Activated CD8-positive, alpha-beta memory T cell treated with anti-CD3 and anti-CD28 coated beads, Interleukin-2, amount 50 U/mL, for 1 hour (primary cell): Measurements from ENCODE around the gene PPP1R9B.

Experiments
- DNase-seq: peaks from one replicate; pipeline ENCODE4 v3.0.0-alpha.2; 2020; ENCODE audit errors: extremely low read depth

PPP1R9B gene

GRCh38 chr17:50125420-50125997 is 25.0 kb downstream of the PPP1R9B start:
- DNase-seq = no peak

DNA sequence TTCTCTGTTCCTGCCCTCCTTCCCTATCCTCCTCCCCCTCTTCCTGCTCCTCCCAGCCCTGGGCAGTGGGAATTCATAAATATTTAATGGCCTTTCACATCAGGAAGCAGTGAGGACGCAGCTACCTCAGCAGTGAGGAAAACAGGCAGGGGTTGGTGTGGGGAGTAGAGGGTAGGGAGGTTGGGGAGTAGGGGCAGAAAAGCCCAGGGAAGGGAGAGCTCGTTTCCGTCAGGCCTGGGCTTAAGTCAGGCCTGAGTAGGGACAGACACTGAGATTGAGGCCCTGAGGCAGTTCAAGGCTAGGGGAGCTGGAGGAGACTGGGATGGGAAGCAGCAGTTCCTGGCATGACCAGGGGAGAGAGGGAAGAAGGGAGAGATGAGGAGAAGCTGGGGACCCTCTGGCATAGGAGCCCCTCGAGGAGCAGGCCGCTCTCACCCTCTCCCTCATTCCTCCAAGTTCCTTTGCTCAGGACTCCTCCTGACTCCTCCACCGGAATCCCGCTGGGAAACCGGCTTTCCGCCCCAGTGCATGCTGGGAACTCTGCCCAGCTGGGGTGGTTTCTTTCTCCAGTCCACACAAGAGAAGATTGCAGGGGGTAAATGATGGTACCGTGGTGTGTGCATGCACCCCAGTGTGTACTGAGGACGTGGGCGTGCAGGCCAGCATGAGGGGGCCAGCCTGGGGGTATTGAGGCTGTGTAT is 26.7 kb downstream of the PPP1R9B start:
- DNase-seq = no peak

DNA sequence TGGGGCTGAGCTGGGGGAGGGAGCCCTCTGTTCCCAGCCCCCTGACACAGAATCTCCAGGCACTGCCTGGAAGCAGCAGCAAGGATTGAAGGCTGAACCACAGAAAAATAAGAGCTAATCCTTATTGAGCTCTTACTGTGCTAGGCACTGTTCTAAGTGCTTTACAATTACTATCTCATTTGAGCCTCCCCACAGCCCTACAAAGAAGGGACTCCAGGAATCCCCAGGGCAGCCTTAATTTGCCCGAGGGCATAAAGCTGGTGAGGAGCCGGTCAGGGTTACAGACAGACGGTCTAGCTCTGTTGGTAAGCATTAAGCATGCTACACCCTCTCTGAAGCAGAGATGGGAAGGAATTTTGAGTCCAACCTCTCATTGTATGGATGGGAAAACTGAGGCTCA is 27.5 kb downstream of the PPP1R9B start:
- no peak for DNase-seq

- no peak for DNase-seq
Measured at GRCh38 chr17:50120475-50121253, 29.8 kb downstream of the PPP1R9B start.

- DNase-seq = no peak
Measured at GRCh38 chr17:50118828-50119218, 31.7 kb downstream of the PPP1R9B start.

- no peak for DNase-seq
Measured at GRCh38 chr17:50118076-50118827, 32.2 kb downstream of the PPP1R9B start.

GRCh38 chr17:50117202-50118051 is 33.0 kb downstream of the PPP1R9B start:
- peak; percentile 16 for DNase-seq

DNA sequence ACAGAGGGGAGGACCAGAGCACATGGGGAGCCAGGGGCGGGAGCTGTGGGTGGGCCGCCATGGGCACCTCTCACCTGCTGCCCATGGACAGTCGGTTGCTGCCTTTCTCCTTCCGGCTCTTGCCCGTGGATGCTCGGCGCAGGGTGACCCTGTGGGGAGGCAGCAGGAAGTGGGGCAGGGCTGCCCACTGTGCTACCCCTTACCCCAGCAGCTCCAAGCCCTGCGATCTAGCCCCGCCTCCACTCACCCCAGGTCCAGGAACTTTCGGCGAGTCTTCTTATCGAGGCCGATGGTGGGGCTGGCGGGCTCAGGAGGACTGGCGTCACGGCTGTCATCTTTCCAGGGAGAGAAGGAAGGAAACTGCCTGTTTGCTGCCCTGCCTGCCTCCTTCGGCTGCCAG is 34.7 kb downstream of the PPP1R9B start:
- no peak for DNase-seq

- DNase-seq = no peak
Measured at GRCh38 chr17:50114849-50115357, 35.6 kb downstream of the PPP1R9B start.

DNA sequence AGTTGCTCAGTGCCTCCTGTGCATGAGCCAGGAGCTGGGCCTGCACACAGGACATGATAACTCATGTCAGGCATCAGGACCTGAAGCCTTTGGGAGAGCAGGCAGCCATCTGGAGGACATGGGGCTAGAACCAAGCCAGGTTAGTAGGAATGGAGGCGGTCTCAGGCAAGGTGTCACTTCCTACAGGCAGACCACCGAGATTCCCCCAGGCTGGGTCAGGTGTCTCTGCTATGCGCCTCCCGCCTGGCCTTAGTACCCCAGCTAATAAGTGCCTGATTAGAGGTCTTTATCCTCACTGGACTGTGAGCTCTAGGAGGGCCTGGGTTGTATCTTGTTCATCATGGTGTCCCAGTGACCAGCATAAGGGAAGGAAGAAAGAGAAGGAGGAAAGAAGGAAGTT is 36.1 kb downstream of the PPP1R9B start:
- DNase-seq = no peak

- no peak for DNase-seq
Measured at GRCh38 chr17:50113624-50114320, 36.7 kb downstream of the PPP1R9B start.

DNA sequence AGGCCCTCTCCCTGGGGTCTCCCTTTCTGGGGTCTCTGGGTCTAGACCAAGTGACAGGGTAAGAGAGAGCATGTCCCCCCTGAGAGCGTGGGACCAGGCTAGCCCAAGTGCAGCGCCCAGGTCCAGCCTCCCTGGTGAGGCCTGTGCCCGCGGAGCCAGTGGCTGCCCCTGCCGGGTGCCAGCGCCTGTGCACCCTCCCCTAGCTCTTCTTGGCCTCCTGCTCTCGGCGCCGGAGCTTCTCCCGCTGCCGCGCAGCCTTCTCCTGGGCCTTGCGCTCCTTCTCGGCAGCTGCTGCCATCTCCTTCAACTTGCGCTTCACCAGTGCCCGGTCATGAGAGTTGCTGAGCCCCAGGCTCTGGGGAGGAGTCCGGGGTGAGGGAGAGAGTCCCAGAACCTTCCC is 37.8 kb downstream of the PPP1R9B start:
- DNase-seq = no peak

DNA sequence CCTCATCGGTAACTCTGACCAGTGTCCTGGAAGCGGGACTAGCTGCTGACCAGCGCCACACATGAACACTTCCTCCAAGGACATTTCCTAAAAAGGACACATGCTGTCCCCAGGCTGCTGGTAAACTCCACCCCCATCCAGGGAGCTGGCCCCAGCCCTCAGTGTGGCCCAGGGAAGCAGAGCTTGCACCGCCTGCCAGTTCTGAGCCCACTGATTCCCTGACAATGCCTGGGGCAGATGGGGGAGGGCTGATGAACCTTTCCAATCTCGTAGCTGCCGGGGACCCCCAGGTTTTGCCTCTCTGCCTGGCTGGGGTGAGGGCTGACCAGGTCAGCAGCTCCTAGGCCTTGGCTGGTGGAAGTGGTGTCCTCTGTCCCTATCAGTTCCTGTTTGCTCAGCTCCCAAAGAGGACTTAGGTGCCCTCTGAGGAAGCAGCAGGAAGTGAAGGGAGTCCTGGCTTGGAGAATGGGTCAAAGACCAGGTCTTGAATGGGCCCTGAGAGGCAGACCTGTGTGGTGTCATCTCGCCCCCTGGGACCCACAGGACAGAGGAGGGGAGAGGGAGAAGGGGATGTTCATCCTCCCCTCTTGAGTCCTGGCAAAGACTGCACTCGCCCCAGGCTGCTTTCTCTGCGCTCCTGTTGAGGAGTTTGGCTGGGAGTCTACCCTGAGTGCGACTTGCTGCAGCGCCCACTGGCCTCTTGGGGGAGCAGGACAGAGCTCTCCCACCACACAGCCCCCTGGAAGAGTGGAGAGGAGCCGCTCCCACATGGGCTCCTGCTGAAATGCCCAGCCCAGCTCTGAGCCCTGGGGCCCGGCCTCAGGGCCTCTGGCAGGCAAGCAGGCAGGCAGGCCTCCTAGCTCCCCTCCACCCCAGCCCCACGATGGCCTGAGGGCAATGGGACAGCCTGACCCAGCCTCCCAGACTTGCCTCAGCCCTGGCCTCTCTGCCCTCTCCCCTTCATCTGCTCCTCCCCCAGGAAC is 38.5 kb downstream of the PPP1R9B start:
- DNase-seq = no peak

- DNase-seq = no peak
Measured at GRCh38 chr17:50110591-50111349, 39.7 kb downstream of the PPP1R9B start.

GRCh38 chr17:50109785-50110184 is 40.7 kb downstream of the PPP1R9B start:
- no peak for DNase-seq

DNA sequence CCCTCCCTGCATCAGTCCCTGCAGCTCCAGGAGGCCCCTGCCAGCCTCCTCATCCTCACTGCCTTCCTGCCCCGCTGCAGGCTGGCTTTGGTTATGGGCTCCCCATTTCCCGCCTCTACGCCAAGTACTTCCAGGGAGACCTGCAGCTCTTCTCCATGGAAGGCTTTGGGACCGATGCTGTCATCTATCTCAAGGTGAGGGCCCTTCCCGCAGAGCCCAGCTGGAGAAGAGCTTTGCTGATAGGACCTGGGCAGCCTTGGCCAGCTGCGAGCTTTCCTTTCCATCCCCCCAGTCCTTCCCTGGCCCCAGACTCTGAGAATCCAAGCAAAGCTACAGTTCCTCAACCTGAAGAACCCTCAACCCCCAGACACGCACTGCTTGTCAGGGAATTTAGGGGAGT is 41.3 kb downstream of the PPP1R9B start:
- no peak for DNase-seq

GRCh38 chr17:50108556-50108955 is 41.9 kb downstream of the PPP1R9B start:
- DNase-seq = no peak

DNA sequence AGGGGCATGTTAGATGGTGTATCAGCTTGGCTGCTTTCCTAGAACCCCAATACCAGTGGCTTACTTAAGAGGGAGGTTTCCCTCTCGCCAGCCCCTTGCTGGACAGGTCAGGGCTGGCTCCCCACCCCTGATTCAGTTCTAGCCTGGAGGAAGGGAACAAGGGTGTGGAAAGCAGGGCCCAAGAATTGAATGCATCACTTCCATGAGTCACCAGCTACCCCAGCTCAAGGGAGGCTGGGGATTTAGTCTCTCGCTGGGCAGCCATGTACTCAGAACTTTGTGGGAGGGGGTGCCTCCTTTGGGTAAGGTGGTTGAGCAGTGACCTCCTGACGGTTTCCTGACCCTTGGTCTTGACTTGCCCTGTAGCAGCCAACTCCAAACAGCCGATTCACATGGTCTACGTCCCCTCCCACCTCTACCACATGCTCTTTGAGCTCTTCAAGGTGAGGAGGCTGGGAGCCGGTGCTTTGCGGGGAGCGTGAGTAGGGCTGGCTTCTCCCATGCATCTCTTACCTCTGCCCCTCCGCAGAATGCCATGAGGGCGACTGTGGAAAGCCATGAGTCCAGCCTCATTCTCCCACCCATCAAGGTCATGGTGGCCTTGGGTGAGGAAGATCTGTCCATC is 42.6 kb downstream of the PPP1R9B start:
- no peak for DNase-seq
